HG02588 (cell line): ENCODE data around the gene MRPL36.

ENCODE experiments used
- ATAC-seq: cut with Tn5 transposase; IDR thresholded peaks from one replicate; pipeline ENCODE4 v1.9.1; 2021; ENCODE audit warnings: mild to moderate bottlenecking, moderate library complexity; ENCODE audit not compliant: unreplicated experiment

MRPL36 gene

DNA sequence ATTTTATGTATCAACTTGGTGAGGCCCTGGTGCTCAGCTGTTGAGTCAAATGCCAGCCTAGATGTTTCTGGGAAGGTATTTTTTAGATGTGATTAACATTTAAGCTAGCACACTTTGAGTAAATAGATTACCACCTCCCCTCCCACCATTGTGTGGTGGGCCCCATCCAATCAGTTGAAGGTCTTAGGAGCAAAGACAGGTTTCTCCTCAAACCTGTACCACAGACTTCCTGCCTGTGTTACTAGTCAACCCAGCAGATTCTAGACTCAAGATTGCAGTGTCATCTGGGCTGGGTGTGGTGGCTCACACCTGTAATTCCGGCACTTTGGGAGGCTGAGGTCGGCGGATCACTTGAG, 33.8 kb downstream of the MRPL36 start:
- no peak for ATAC-seq

DNA sequence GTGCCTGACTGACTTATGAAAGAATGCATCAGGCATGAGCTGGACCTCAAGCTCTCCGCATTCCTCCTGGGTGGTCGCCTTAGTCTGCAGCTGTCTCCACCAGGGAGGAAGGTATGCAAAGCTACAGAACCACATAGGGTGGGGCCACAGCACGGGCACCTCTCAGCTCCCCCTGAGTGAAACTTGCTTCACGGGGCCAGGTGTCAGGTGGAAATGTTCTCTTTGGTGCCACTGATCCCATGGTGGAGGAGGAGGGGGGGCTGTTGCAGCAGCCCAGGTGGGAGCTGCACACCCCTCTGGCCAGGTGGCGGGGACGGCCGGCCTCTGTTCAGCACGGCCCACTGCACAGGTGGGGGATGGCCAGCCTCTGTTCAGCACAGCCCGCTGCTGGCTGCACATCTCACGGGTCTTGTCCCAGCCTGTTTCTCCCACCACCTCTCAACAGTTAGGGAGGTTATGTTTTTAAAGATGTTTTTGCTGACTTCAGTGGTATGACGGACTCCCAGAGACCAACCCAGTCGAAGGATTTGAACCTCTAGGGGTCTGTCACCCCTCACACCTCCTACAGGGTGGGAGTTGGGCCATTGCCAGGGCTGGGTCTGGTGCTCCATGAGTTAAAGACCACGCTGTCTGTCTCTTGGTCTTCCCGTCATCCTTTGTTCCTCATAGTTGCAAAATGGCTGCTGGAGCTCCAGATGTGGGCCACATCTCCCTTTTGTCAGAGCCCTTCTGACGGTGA, 34.3 kb downstream of the MRPL36 start:
- ATAC-seq: no peak

DNA sequence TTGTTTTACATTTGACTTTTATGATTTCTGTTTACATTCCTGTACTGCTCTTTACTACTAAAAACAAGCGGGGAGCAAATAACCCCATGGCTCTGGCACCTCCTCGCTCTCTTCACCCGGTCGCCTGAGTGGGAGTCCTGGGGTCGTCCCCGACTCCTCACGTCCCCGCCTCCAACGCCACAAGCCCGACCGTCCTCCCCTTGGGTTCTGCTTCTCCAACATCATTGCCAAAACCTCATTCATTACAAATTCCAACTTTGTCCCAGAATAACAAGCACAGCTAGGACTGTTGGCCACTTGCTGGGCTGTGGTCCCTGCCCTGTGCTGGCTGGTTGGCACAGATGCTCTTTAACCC, 35.1 kb downstream of the MRPL36 start:
- ATAC-seq: no peak

DNA sequence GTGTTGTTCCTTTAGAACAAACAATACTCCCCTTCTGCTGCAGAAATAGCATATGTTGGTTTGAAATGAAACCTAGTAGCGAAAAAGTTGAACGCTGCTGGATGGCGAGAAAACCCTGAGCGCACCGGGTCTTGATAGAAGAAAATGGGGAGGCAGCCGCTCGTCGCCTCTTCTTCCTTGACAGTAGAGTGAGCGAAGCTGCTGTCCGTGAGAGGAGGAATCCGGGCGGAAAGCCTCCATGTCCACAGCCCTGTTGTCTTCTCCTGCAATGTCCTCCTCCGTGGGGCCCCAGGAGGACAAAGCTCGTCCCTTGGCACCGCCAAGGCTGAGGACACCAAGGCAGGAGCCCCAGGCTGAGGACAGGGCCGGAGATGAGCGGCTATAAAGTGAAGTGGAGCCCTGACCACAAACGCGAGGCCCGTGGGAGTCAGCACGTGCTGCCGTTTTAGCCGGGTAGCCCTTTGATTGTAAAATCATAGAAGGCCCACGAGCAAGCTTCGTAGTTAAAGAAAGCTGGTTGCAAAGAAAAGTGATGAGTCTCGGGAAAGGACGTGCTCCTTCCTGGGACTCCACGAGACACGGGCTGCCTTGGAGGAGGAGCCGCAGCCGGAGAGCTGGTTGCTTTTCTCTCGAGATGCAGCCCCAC, 35.6 kb downstream of the MRPL36 start:
- no peak for ATAC-seq

DNA sequence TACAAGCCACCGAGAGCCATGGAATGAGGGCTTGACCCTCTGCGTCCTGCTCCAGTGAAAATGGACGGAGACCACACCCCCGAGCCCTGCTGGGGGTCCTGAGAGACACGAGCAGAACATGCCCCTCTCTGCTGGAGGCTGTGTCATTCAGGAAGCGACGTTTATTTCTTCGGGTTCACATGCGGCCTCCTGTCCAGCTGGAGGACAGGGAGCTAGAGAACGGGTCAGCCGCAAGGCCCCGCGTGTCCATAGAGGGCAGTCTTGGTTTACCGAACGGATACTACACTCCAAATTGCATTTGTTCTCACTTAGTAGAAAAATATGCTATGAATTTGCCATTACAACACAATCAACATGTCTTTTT, 36.1 kb downstream of the MRPL36 start:
- no peak for ATAC-seq

DNA sequence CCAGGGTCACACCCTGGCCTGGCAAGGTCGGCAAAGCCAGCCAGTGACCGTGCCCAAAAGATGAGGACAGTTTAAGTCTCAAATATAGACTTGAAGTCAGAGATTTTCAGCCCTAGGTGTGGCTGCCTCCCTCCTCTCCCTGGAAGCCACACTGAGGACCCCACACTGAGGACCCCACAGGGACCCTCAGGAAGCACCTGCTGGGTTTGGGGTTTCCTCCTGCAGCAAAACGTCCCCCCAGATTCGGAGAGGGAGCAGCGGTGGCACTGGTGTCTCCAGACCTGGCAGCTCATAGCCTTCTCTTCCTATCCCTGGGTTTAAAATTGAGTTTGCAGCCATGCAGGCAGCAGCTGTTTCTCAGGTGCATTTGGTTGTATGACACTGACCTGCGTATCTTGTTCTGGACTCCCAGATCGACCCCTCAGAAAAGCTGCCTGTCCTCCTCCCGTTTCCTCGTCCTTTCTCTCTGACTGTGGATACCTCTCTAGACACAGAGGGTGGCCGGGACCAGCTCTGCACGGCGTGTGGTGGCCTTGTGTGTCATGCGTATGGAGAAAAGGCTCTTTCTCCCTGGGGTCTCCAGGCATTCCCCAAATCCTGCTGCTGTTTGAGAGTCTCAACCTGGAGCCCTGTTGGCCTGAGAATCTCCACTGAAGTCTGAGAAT, 36.6 kb downstream of the MRPL36 start:
- ATAC-seq: no peak

DNA sequence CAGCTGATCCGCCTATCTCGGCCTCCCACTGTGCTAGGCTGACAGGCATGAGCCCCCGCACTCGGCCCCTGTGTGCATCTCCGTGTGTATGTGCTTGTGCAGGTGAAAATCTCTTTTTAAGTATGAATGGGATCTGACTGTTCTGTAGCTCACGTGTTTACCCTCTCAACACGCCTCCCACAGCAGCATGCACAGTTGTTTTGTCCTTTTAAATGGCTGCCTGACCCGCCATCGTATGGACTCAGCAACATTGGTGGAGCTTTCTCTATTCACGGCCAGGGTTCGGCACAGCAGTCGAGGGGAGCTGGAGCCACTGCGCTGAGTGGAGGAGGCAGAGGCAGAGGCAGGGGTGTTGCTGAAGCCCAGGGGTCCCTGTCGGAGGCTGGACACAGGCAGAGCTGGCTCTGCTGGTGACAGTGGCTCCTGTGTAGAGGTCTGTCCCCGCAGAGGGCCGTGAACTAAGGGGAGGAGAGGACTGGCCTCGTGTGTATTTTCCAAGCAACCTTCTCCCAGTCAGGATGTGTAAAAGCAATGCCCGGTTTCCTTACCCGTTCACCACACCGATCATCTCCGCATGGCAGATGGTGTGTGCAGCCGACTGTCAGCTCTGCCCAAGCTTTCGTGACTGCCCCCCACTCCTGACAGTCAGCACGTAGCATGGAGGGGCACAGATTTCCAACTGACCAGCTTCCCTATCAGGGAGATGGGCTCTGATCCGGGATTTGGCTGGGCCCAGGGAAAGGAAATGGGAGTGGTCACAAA, 37.3 kb downstream of the MRPL36 start:
- no peak for ATAC-seq

DNA sequence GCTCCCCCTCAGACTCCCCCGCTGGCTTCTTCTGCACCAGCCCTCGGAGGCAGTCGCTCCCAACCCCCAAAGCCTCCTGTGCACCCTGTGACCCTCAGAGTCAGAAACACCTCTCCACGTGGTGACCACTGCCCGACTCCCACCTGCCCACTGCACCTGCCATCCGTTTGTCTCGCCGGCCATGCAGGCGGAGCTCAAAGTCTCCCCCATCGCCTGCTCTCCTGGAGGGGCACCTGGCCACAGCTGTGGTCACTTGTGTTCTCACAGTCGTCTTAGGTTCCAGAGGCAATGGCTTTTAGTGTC, 38.2 kb downstream of the MRPL36 start:
- no peak for ATAC-seq

DNA sequence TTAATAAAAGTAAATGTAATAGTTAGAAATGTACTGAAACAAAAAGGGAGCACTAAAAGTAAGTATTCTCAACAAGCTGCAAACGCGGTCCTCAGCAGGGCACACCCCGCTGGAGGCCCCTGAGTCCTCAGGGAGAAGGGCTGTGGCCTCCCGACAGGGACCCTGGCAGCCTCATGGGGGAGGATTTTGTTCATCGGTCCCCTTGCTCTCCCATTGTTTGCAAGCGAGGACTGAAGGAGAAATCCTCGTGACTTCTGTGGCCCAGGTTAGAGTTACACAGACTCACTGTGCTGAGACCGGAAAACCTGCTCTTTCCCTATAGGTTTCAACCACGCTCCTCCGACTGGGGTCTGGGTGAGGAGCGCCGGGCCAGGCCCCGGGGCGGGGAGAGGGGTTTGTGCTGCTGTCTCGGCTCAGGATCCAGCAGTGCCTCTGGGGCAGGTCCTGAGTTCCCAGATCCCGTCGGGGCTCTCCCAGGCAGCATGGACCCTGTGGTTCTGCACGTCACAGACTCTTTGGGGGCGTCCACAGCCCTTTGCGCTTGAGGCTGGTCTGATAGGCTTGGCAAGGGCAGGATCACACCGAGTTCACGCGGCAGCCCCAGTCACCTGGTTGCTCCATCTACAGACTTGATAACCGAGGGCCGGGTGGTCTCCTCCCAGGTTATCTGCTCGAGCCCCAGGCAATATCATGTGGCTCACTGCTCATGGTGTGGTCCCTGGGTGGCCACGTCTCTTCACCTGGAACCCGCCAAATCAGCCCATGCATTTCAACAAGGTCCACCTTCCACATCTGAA, 38.8 kb downstream of the MRPL36 start:
- ATAC-seq: no peak

DNA sequence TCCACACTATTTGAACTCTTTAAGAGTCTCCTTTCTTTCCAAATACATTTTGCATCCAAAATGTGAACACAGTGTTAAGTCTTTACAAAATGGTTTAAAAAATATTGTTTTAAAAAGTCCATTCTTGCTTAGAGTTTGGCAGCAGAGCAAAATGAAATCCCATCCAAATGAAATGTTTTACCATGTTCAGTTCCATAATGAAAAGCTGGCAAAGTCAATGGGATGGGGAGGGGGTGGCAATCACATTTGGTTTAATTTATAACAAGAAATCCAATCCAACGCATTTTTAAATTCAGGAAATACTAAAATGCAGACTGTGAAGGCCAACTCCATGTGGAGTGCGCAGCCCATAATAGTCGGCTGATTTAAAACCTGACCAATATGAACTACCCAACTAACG, 39.4 kb downstream of the MRPL36 start:
- ATAC-seq: no peak

DNA sequence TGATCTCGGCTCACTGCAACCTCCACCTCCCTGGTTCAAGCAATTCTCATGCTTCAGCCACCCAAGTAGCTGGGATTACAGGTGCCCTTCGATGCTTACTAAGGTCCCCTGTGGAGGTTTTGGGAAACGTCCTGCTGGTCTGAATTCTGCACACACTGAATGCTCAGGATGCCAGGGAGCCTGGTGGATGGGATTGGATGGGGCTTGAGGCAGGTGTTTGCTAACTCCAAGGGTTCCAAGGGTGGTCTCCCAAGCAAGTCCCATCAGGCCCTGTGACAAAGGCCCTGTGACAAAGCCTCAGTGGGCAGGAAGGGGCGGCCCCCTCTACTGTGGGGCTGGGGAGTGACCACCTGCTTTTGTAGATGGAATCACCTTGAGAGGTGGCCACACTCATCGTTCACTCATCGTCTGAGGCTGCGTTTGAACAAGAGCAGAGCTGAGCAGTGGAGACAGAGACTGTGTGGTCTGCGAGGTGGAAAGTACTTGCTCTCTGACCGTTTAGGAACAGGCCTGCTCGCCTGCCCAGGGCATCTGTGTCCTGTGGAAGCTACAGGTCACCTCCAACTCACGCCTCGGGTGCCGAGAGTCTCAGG, 40.2 kb downstream of the MRPL36 start:
- no peak for ATAC-seq

DNA sequence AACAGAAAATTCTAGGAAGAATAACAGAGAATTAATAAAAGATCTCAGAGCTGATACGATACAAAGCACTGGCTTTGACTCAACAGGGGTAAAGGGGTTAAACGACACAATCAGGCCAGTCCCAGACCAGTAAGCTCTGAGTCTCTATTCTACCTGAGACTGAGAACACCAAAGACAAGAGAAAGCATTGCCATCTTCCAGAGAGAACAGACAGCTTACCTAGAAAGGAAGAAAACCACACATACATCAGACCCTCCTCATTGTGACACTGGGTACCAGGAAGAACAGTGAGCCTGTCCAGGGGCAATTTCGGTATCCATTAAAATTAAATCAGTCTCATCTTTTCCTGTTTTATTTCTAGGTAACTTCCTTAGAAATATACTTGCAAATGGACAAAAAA, 41.1 kb downstream of the MRPL36 start:
- no peak for ATAC-seq

DNA sequence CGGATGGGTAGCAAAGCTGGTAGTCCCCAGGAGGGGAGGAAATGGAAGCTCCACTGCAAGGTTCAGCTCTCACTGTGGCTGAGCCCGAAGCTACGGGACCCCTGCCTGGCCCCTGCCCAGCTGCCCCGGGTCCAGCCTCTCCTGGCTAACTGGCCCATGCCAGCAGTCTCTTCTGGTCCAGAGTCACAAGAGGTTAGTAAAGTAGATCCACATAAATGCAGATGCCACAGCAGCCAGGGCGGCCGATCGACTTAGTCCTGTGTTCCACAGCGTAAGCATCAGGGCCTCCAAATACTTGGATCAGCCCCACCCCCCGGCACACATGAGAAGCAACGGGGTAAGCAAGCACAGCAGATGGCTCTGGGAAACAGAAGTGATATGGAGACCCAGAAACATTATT, 42.1 kb downstream of the MRPL36 start:
- no peak for ATAC-seq

DNA sequence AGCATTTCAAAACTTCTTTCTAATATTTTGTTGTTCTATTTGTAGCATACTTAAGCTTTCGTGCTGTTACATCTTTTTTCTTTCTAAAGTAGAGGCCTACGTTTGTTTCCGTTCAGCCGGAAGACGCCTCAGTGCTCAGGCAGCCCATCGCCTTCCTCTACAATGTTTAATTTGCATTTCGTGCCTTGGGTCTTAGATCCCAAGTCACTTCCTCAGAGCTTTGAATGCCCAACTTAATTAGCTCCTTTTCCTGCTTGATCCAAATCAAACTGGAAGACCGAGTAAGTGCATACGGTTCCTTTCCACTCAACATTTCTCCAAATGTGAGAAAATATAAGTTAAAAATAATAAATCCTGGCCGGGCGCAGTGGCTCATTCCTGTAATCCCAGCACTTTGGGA, 43.2 kb downstream of the MRPL36 start:
- ATAC-seq: no peak

DNA sequence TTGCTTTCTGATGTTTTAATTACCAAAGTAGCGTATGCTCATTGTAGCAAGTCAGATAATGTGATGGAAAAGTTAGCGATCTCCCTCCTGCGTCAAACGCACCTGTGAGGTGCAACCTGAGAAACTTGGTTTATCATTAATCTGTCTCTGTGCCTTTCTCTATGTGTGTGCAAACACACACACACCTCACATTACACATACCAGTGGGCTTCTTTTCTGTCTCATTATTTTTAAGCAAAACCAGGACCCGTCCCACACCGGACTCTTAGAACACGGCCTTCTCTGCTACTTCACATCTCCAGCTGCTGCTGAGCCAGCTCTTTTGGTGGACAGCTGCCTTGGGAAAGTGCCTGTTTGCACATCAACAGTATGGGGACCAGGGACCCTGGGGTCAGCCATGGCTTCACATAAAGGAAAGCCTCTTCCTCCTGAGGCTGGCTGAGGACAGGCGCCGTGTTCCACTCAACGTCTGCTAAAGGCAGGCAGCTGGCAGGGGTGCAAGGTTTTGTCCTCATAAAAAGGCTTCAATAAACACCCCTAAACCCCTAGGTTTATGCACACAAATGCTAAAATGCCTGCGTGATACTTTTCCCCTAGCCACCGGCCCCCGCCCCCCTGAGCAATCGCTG, 44.2 kb downstream of the MRPL36 start:
- no peak for ATAC-seq

DNA sequence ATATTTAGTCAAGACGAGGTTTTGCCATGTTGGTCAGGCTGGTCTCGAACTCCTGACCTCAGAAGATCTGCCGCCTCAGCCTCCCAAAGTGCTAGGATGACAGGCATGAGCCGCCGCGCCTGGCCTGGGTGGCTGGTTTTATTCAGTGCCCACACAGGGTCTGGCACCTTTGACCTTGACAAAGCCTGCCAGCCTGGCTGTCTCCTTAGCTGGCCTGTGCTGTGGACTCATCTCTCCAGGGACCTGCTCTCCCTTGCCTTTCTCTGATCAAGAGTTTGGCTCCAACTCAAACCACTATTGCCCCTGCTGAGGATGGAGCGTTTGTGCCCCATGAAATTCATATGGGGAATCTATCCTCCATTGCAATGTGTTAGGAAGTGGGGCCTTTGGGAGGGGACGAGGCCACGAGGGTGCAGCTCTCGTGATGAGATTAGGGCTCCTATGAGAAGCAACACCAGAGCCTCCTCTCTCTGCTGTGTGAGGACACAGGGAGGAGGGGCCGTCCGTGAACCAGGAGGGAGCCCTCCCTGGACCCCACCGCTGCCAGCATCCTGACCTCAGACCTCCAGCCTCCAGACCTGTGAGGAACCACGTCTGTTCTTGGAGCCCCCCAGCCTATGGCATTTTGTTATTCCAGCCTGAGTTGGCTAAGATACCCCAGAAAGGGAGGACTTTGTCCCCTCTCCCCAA, 45.0 kb downstream of the MRPL36 start:
- ATAC-seq: no peak

DNA sequence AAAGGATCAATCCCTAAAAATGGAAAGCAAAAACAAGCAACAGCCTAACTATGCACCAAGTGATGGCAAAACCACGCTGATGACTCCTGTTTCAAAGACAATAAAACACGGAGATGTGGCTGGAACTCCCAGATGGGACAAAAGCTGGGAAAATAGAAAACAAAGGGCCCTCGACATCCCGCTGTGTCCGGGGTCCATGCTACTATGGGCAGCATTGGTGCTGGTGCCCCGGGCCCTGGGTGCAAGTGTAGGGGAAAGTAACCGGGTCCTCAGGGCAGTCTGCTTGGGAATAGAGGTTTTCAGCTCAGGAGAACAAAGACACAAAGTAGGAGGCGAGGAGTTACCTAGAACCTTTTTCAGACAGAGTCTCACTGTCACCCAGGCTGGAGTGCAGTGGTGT, 46.1 kb downstream of the MRPL36 start:
- ATAC-seq: no peak

DNA sequence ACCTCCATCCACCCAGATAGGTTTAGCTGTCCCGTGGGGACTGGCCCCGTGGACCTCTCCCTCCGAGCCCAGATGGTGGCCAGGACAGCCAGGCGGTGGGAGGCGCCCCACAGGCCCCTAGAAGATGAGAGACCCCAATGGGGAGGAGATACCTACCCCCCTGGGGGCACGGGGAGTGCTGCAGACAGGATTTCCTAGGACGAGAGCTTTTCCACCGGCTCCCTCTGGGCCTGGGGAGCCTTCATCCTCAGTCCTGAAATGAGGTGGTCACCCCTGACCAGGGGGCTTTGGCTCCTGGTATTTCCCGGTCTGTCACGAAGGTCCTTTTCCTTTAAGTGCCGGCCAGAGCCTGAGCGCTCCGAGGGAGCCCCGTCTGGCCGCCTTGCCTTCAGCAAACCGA, 46.8 kb downstream of the MRPL36 start:
- ATAC-seq: no peak

DNA sequence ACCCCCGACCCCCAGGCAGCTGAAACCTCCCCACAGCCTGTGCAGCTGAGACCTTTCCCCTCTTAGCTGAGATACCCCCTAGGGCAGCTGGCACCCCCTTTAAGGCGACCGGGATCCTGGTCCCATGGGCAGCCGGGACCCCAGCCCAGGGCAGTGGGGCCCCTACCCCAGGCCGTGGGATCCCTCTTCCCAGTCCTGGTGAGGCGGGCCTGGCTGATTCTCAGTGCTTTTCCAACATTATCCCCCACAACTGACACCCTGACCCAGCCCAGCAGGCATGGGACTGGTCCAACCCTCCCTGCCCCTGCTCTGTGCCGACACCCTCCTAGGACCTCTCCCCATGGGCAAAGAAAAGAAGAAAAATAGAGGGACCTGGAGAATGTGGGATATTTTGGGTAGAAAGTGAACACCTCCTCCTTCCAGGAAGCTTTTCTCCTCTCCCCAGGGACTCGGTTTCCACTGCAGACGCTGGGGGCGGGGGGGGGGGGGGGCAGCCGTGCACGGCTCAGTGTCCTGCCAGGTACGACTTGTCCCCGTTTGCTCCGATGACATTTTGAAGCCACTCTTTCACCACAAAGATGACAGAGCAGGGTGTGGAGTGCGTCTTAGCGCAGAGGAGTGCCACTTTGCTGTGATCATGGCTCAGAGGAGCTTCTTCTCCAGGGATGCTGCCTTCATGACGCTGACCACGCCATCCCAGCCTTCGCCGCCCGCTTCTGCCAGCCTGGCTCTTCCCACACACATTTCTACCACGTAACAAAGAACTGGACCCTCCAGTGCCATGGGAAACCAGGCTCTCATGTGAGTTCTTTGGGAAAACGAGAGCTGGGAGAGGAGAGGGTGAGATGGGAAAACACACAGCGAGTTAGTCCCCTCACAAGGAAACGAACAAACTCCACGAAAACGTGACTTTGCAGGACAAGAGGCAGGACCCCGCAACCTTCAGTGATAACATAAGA, 47.5 kb downstream of the MRPL36 start:
- no peak for ATAC-seq
